Thyroid gland (tissue), 4 donors: ENCODE measurements around the gene PTPN14. TPM values are rescaled to one million over a fixed set of nuclear protein-coding genes. Genes with fewer than 3 reads are reported as not detected.

Experiments
- DNase-seq, 2 donors: peaks; one replicate each; pipeline ENCODE4 v3.0.0-alpha.2; 2019
- H3K27ac ChIP-seq, 3 donors: fragments of 200-600 bp; sonication (generic); 1 replicate in 2 of 3; 2 replicates in 1 of 3; pipeline ENCODE4 v1.5.1; 2016 to 2019; ENCODE audit warnings: mild to moderate bottlenecking in 1 of 3, moderate library complexity in 1 of 3
- H3K27me3 ChIP-seq: fragments of 200-600 bp; sonication (generic); one replicate; pipeline ENCODE4 v1.5.1; 2019
- H3K36me3 ChIP-seq, 2 donors: fragments of 200-600 bp; sonication (generic); one replicate each; pipeline ENCODE4 v1.5.1; 2016 to 2019
- H3K4me1 ChIP-seq, 2 donors: fragments of 200-600 bp; sonication (generic); one replicate each; pipeline ENCODE4 v1.5.1; 2017 to 2019
- H3K4me3 ChIP-seq, 3 donors: fragments of 200-600 bp; sonication (generic); replicated peaks in 1 of 3; 1 replicate in 2 of 3; 2 replicates in 1 of 3; pipeline ENCODE4 v1.5.1; 2016; ENCODE audit warnings: mild to moderate bottlenecking in 1 of 3
- H3K9me3 ChIP-seq: fragments of 200-600 bp; sonication (generic); one replicate; pipeline ENCODE4 v1.5.1; 2017
- POLR2A ChIP-seq, 2 donors: fragments of 450-650 bp; IDR thresholded peaks; one replicate each; pipeline ENCODE4 v1.6.1; 2017; ENCODE audit warnings: antibody characterized with exemption in 2 of 2, mild to moderate bottlenecking in 2 of 2, moderate library complexity in 1 of 2
- WGBS, 2 donors: methylation state at CpG; one replicate each; pipeline ENCODE4 v1.1.5; 2017; 5-methylcytosine and 5-hydroxymethylcytosine counted together
- intact Hi-C: fragments of 100-400 bp; cut with DNase I; formaldehyde crosslinking; loops from one replicate; pipeline ENCODE4 v1.15.1; 2023
- total RNA-seq, 4 donors: library from RNA; depleted of rRNA; stranded (reverse); fragments of >200 nt; gene quantifications; one replicate each; pipeline ENCODE4 v1.2.3, GENCODE V29; 2016
- TF ChIP-seq, protein P1 (sequence below), 6 experiments: fragments of 200-600 bp in 3 of 6; fragments of 450-650 bp in 3 of 6; sonication (generic) in 3 of 6; IDR thresholded peaks; one replicate each; pipeline ENCODE4 v1.5.1; 2016 to 2019; ENCODE audit warnings: antibody characterized with exemption in 6 of 6, mild to moderate bottlenecking in 2 of 6, inconsistent platforms in 1 of 6, moderate library complexity in 1 of 6

Gene PTPN14
- total RNA-seq, 4 donors from 2014 or later, result 28.1 to 33.4 (median 31.8) TPM

DNA sequence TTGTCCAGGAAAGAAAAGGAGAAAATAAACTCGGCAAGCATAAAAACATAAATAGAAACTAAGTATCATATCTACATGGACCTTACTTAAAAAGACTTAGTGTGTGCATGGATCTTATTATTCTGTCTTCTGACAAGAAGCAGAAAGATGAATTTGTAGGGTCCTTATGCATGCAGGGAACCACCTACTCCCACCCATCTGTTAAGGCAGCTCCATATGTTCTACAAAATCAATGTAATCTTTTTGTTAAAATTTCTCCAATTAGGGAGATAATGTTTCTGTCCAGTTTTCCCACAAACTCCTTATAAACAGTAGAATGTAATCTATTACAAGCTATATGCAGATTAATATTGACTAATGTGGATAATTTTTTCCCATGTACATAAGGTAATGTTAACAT is 13.9 kb upstream of the PTPN14 start:
- H3K9me3 ChIP-seq, result no peaks in the 10 kb centered on the region
- 92 to 95% methylated on average over 1 of the region's 1 CpG for WGBS, 2 donors
- no peaks in the 10 kb centered on the region for H3K36me3 ChIP-seq
- H3K4me1 ChIP-seq, result peaks cover 3 to 10% of the 10 kb centered on the region in 2 donors
- no peak overlapping the region for H3K27ac ChIP-seq
- no peak for DNase-seq
- TF ChIP-seq, protein P1, sequence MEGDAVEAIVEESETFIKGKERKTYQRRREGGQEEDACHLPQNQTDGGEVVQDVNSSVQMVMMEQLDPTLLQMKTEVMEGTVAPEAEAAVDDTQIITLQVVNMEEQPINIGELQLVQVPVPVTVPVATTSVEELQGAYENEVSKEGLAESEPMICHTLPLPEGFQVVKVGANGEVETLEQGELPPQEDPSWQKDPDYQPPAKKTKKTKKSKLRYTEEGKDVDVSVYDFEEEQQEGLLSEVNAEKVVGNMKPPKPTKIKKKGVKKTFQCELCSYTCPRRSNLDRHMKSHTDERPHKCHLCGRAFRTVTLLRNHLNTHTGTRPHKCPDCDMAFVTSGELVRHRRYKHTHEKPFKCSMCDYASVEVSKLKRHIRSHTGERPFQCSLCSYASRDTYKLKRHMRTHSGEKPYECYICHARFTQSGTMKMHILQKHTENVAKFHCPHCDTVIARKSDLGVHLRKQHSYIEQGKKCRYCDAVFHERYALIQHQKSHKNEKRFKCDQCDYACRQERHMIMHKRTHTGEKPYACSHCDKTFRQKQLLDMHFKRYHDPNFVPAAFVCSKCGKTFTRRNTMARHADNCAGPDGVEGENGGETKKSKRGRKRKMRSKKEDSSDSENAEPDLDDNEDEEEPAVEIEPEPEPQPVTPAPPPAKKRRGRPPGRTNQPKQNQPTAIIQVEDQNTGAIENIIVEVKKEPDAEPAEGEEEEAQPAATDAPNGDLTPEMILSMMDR (IDR thresholded peaks at IDR 0.05), result no peak
- TF ChIP-seq POLR2A (IDR thresholded peaks at IDR 0.05), result no peak
- intact Hi-C loops, result no loop called here
- no peaks in the 10 kb centered on the region for H3K27me3 ChIP-seq
- H3K4me3 ChIP-seq, result no peak overlapping the region

DNA sequence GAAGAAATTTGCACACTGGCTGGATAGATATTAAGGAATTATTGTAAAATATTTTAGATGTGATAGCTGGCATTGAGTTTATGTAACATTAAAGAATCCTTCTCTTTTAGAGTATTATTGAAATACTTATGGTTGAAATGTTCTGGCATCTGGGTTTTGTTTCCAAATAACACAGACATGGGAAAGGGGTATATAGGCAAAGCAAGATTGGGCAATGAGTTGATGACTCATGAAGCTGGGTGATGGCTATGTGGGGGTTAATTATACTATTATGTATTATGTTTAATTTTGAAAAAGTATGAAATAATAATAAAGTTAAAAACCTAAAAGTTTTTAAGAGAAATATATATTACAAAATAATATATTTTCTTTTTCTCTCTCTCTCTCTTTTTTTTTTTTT is 12.5 kb upstream of the PTPN14 start:
- no peak for DNase-seq
- H3K27ac ChIP-seq, result no peak overlapping the region
- H3K27me3 ChIP-seq, result no peaks in the 10 kb centered on the region
- intact Hi-C loops, result no loop called here
- TF ChIP-seq, protein P1 (IDR thresholded peaks at IDR 0.05), result no peak
- no peak for TF ChIP-seq POLR2A (IDR thresholded peaks at IDR 0.05)
- H3K4me1 ChIP-seq, result peaks cover 3 to 10% of the 10 kb centered on the region in 2 donors
- no peaks in the 10 kb centered on the region for H3K9me3 ChIP-seq
- H3K4me3 ChIP-seq, result no peak overlapping the region
- no peaks in the 10 kb centered on the region for H3K36me3 ChIP-seq

DNA sequence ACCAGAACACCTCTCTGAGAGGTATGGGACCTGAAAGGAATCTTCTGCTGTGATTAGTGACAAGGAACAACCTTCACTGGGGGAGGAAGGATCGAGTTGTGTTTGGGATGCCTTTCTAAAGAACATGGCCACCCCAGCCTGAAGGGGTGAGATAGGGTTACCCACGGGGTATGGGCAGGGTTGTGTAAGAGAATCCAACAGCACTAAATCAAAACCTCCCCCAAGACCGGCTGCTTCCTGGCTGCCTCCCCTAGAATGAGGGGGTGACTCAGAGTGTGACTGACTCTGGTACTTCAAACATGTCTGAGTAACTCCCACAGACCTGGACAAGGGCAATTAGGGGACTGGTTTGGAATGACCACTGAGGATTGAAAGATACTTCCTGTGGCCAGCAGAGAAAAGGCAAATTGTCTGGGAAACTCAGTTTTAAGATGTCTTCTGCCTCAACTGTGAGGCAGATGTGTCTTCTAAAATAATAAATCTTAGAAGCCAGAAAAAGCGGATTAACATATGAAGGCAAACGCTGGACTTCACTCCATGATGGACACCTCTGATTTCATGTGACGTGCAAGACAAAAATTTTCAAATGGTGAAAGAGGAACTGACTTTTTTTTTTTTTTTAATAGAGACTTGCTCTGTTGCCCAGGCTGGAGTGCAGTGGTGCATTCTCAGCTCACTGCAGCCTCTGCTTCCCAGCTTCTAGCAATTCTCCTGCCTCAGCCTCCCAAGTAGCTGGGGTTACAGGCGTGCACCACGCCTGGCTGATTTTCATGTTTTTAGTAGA is 6.7 kb upstream of the PTPN14 start:
- Histone ChIP-seq H3K27ac (no peak overlapping the region), H3K36me3 (no peaks in the 10 kb centered on the region), H3K4me3 (no peak overlapping the region), H3K9me3 (no peaks in the 10 kb centered on the region), H3K4me1 (peaks cover 0 to under 1% of the 10 kb centered on the region in 2 donors), H3K27me3 (no peaks in the 10 kb centered on the region)
- no peak for TF ChIP-seq POLR2A (IDR thresholded peaks at IDR 0.05)
- TF ChIP-seq, protein P1 (IDR thresholded peaks at IDR 0.05), result no peak
- intact Hi-C loops, result no loop called here
- no peak for DNase-seq
- 68 to 76% methylated on average over 8 of the region's 8 CpGs for WGBS, 2 donors

DNA sequence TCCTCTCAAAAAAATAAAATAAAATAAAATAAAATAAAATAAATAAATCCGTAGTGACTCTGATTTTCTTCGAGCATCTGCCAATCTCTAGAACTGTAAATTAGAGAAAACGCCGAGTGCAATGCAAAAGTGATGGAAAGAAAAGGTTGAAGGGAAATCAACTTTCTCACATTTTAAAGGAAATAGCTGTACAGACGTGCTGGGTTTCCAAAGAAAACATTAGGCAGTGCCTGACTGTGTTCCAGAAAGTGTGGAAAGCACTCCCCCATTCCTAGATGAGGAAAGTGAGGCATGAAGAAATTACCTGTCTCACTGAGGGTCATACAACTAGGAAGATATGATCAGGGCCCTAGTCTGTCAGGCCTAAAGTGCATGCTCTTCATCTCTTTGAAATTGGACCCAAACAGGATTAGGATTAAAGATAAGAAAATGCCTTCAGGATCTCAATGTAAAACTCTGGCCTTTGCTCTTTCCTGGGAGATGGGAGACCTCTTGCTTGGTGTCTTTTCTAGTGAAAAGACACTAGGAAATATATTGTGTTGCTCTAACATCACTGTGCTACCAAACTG is 1.8 kb upstream of the PTPN14 start:
- Histone ChIP-seq H3K36me3 (no peaks in the 10 kb centered on the region), H3K4me3 (no peak overlapping the region), H3K27ac (peak overlapping the region in 1 of 3 donors; percentile 100), H3K9me3 (no peaks in the 10 kb centered on the region), H3K27me3 (no peaks in the 10 kb centered on the region), H3K4me1 (peaks cover 27 to 28% of the 10 kb centered on the region in 2 donors)
- WGBS, 2 donors, result 85 to 88% methylated on average over 5 of the region's 5 CpGs
- no peak for DNase-seq
- intact Hi-C loops, result no loop called here
- TF ChIP-seq, protein P1 (IDR thresholded peaks at IDR 0.05), result no peak
- no peak for TF ChIP-seq POLR2A (IDR thresholded peaks at IDR 0.05)

DNA sequence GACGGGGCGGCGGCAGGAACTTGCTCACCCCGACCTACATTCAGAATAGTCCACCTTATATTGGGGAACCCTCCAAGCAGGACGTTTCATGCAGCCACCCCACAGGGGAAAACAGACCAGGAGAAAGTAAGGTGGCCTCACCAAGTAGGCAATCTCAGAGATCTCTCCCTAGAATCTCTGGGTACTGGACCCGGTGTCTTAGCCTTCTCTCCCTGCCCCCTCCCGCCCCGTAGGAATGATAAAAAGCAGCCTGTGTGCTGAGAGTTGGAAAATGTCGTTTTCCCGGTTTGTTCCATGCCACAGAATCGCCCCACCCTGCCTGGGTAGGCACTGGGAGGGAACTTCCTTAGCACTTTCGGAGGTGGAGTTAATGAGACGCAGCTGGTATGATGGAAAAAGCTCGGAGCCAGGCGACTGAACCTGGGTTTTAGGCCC is 789 bp upstream of the PTPN14 start:
- H3K27ac ChIP-seq, result peak overlapping the region; percentile 100
- H3K27me3 ChIP-seq, result no peaks in the 10 kb centered on the region
- peaks cover 28 to 31% of the 10 kb centered on the region in 2 donors for H3K4me1 ChIP-seq
- TF ChIP-seq POLR2A (IDR thresholded peaks at IDR 0.05), result peak in 1 of 2 donors; percentile 74
- TF ChIP-seq, protein P1 (IDR thresholded peaks at IDR 0.05), result peak in 1 of 6 experiments; percentile 4
- intact Hi-C loops, result no loop called here
- H3K9me3 ChIP-seq, result no peaks in the 10 kb centered on the region
- WGBS, 2 donors, result 1 to 4% methylated on average over 15 of the region's 15 CpGs
- H3K4me3 ChIP-seq, result peak overlapping the region; percentile 60 to 88 (median 80)
- peak; percentile 85 to 92 for DNase-seq
- no peaks in the 10 kb centered on the region for H3K36me3 ChIP-seq
